ENCODE data around the gene KITLG.

DNA sequence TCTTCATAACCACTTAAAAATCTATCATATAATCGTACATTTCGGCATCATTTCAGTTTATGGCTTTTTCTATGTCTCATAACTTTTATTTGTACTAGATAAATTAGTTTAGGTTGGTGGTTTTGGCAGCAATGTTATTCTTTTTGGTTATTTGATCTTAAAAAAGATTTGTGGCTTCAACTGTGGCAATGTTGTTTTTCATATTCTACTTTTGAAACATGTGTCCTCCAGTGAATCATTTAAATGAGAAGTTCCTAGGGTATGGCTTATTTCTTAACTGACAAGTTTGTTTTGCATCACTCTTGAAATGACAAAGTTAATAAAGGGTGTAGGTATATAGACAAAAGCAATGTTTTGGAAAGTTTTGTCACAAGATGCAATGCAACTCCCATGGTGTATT, 11.1 kb upstream of the KITLG start:
- TF ChIP-seq, protein P1, sequence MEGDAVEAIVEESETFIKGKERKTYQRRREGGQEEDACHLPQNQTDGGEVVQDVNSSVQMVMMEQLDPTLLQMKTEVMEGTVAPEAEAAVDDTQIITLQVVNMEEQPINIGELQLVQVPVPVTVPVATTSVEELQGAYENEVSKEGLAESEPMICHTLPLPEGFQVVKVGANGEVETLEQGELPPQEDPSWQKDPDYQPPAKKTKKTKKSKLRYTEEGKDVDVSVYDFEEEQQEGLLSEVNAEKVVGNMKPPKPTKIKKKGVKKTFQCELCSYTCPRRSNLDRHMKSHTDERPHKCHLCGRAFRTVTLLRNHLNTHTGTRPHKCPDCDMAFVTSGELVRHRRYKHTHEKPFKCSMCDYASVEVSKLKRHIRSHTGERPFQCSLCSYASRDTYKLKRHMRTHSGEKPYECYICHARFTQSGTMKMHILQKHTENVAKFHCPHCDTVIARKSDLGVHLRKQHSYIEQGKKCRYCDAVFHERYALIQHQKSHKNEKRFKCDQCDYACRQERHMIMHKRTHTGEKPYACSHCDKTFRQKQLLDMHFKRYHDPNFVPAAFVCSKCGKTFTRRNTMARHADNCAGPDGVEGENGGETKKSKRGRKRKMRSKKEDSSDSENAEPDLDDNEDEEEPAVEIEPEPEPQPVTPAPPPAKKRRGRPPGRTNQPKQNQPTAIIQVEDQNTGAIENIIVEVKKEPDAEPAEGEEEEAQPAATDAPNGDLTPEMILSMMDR (IDR thresholded peaks at IDR 0.05): no peak
- TF ChIP-seq POLR2A (IDR thresholded peaks at IDR 0.05): no peak

Measured in testis (tissue), 2 donors.